H1 (cell line): ENCODE results near the gene KRTAP10-12. TPM values are rescaled to one million over a fixed set of nuclear protein-coding genes. Genes with fewer than 3 reads are reported as not detected.
A peak's percentile ranks its signal among the peaks of the same experiment; 100 is the strongest.

ENCODE experiments used
- CTCF ChIA-PET: fragments of 300-600 bp; sonication (Branson Sonifier 250); formaldehyde crosslinking; loops from one replicate; lab custom pipeline; 2021; ENCODE audit not compliant: partially characterized antibody; lab: Charles Lee
- POLR2A ChIA-PET: fragments of 300-600 bp; sonication (Branson Sonifier 250); formaldehyde crosslinking; loops from one replicate; lab custom pipeline; 2021; ENCODE audit warnings: inconsistent platforms; ENCODE audit not compliant: partially characterized antibody; lab: Charles Lee
- DNase-seq, 2 experiments: peaks; one replicate each; pipeline versions ENCODE4 v3.0.0 to v3.0.0-alpha.2; 2010 to 2022; ENCODE audit warnings: low spot score in 2 of 2, low read depth in 1 of 2, mixed read lengths in 1 of 2
- FAIRE-seq: peaks from 2 replicates; lab custom pipeline; 2011; peaks lifted over from hg19 to GRCh38; lab: Jason Lieb, UNC
- H2AFZ ChIP-seq: 2 replicates; pipeline ENCODE4 v1.8.1; 2012; ENCODE audit warnings: low read length, inconsistent platforms
- H2AK5ac ChIP-seq: 2 replicates; pipeline ENCODE4 v1.6.1; 2013; ENCODE audit warnings: low read depth, low read length
- H2BK120ac ChIP-seq: replicated peaks from 2 replicates; pipeline ENCODE3; 2013; ENCODE audit warnings: low read depth, low read length, inconsistent platforms
- H2BK12ac ChIP-seq: 2 replicates; pipeline ENCODE4 v1.6.1; 2013; ENCODE audit warnings: low read depth, low read length
- H2BK15ac ChIP-seq: 2 replicates; pipeline ENCODE4 v1.6.1; 2013; ENCODE audit warnings: low read length
- H2BK20ac ChIP-seq: 2 replicates; pipeline ENCODE4 v1.6.1; 2013; ENCODE audit warnings: low read length
- H2BK5ac ChIP-seq: 2 replicates; pipeline ENCODE4 v1.6.1; 2013; ENCODE audit warnings: low read depth, low read length
- H3K14ac ChIP-seq: 2 replicates; pipeline ENCODE4 v1.6.1; 2013; ENCODE audit warnings: inconsistent platforms; ENCODE audit not compliant: insufficient read length
- H3K18ac ChIP-seq: 2 replicates; pipeline ENCODE4 v1.6.1; 2013; ENCODE audit warnings: low read length; ENCODE audit errors: extremely low read depth
- H3K23ac ChIP-seq: 2 replicates; pipeline ENCODE4 v1.6.1; 2013; ENCODE audit warnings: inconsistent platforms; ENCODE audit not compliant: insufficient read length
- H3K23me2 ChIP-seq: 2 replicates; pipeline ENCODE4 v1.6.1; 2013; ENCODE audit warnings: low read depth, low read length
- H3K27ac ChIP-seq: 2 replicates; pipeline ENCODE4 v1.6.1; 2011; ENCODE audit warnings: low read depth, low read length, inconsistent platforms
- H3K27me3 ChIP-seq, 4 experiments: replicated peaks in 1 of 4; 1 replicate in 1 of 4; 2 replicates in 3 of 4; pipeline versions ENCODE4 v1.6.1 to v1.8.1; 2011 to 2013; ENCODE audit warnings: low read length in 3 of 4, mild to moderate bottlenecking in 3 of 4, inconsistent platforms in 2 of 4, mixed read lengths in 2 of 4, moderate library complexity in 1 of 4; ENCODE audit not compliant: control insufficient read depth in 3 of 4, insufficient read depth in 3 of 4; ENCODE audit errors: extremely low read depth in 1 of 4
- H3K36me3 ChIP-seq, 4 experiments: 2 replicates each; pipeline versions ENCODE4 v1.6.1 to v1.8.1; 2011 to 2013; ENCODE audit warnings: mild to moderate bottlenecking in 4 of 4, low read length in 3 of 4, moderate library complexity in 2 of 4, control low read depth in 1 of 4, inconsistent platforms in 1 of 4; ENCODE audit not compliant: insufficient read depth in 4 of 4, control insufficient read depth in 2 of 4
- H3K4ac ChIP-seq: replicated peaks from 2 replicates; pipeline ENCODE3; 2013; ENCODE audit warnings: low read length, low read depth, mixed read lengths, inconsistent platforms; ENCODE audit not compliant: insufficient read length
- H3K4me1 ChIP-seq, 4 experiments: replicated peaks in 1 of 4; 1 replicate in 1 of 4; 2 replicates in 3 of 4; pipeline versions ENCODE4 v1.6.1 to v1.8.1; 2011 to 2013; ENCODE audit warnings: low read length in 3 of 4, inconsistent platforms in 2 of 4, mixed read lengths in 1 of 4; ENCODE audit not compliant: insufficient read depth in 4 of 4, control insufficient read depth in 3 of 4
- H3K4me2 ChIP-seq, 2 experiments: 2 replicates each; pipeline versions ENCODE4 v1.6.1 to v1.8.1; 2011 to 2013; ENCODE audit warnings: low read depth in 2 of 2, low read length in 2 of 2, control low read depth in 1 of 2, inconsistent platforms in 1 of 2, mild to moderate bottlenecking in 1 of 2; ENCODE audit not compliant: insufficient read depth in 1 of 2
- H3K4me3 ChIP-seq, 4 experiments: fragments of 200-600, 300-600 bp in 1 of 4; sonication (generic), shearing (Covaris generic), sonication (Bioruptor Twin) in 1 of 4; 2 replicates each; pipeline versions ENCODE4 v1.5.1 to v1.8.1; 2011 to 2016; ENCODE audit warnings: low read length in 4 of 4, low read depth in 3 of 4, control low read depth in 2 of 4, inconsistent platforms in 2 of 4, mild to moderate bottlenecking in 2 of 4, mixed read lengths in 1 of 4, moderate library complexity in 1 of 4; ENCODE audit not compliant: insufficient read depth in 2 of 4; ENCODE audit errors: extremely low read depth in 1 of 4
- H3K56ac ChIP-seq: replicated peaks from 2 replicates; pipeline ENCODE3; 2013; ENCODE audit warnings: low read depth, mild to moderate bottlenecking, mixed read lengths, low read length, inconsistent platforms; ENCODE audit not compliant: insufficient read length
- H3K79me1 ChIP-seq: 2 replicates; pipeline ENCODE4 v1.6.1; 2013; ENCODE audit warnings: low read depth, low read length, control low read depth
- H3K79me2 ChIP-seq, 2 experiments: 2 replicates each; pipeline versions ENCODE4 v1.6.1 to v1.8.1; 2012 to 2013; ENCODE audit warnings: low read length in 2 of 2, mild to moderate bottlenecking in 2 of 2, inconsistent platforms in 1 of 2; ENCODE audit not compliant: insufficient read depth in 2 of 2, control insufficient read depth in 1 of 2
- H3K9ac ChIP-seq, 4 experiments: replicated peaks in 1 of 4; 1 replicate in 1 of 4; 2 replicates in 3 of 4; pipeline versions ENCODE4 v1.6.1 to v1.8.1; 2011 to 2013; ENCODE audit warnings: low read depth in 3 of 4, low read length in 3 of 4, control low read depth in 2 of 4, mild to moderate bottlenecking in 2 of 4, moderate library complexity in 2 of 4, inconsistent platforms in 1 of 4; ENCODE audit errors: extremely low read depth in 1 of 4
- H3K9me3 ChIP-seq, 2 experiments: 2 replicates each; pipeline versions ENCODE4 v1.6.1 to v1.8.1; 2012 to 2013; ENCODE audit warnings: mild to moderate bottlenecking in 2 of 2, moderate library complexity in 2 of 2, control low read depth in 1 of 2, inconsistent platforms in 1 of 2, low read depth in 1 of 2, low read length in 1 of 2, mixed read lengths in 1 of 2; ENCODE audit not compliant: insufficient read depth in 2 of 2
- H4K20me1 ChIP-seq, 2 experiments: replicated peaks in 1 of 2; 2 replicates each; pipeline versions ENCODE3 to v1.8.1; 2011 to 2013; ENCODE audit warnings: inconsistent platforms in 2 of 2, low read length in 2 of 2, mild to moderate bottlenecking in 1 of 2; ENCODE audit not compliant: insufficient read depth in 2 of 2, control insufficient read depth in 1 of 2
- H4K5ac ChIP-seq: 2 replicates; pipeline ENCODE4 v1.6.1; 2013; ENCODE audit warnings: low read length, low read depth, mixed read lengths, inconsistent platforms; ENCODE audit not compliant: insufficient read length
- H4K8ac ChIP-seq: 2 replicates; pipeline ENCODE4 v1.8.0; 2013; ENCODE audit warnings: mild to moderate bottlenecking, moderate library complexity, low read length, inconsistent platforms; ENCODE audit not compliant: insufficient read depth; ENCODE audit errors: extremely low read depth
- H4K91ac ChIP-seq: replicated peaks from 2 replicates; pipeline ENCODE3; 2013; ENCODE audit warnings: low read length, mixed read lengths, inconsistent platforms; ENCODE audit not compliant: insufficient read length
- EZH2 ChIP-seq: fragments of 200-600 bp; sonication (generic); IDR thresholded peaks from 2 replicates; pipeline ENCODE4 v1.7.1; 2012; ENCODE audit warnings: low read depth, mild to moderate bottlenecking, moderate library complexity, low read length, inconsistent platforms; ENCODE audit not compliant: severe bottlenecking
- RNF2 ChIP-seq: fragments of 200-900, 300-1000 bp; sonication (generic); IDR thresholded peaks from 2 replicates; pipeline ENCODE4 v1.7.1; 2016; ENCODE audit warnings: borderline replicate concordance, low read depth, mild to moderate bottlenecking, antibody characterized with exemption, low read length; ENCODE audit not compliant: poor library complexity, severe bottlenecking; ENCODE audit errors: missing control alignments
- SIRT6 ChIP-seq: IDR thresholded peaks from one replicate; pipeline ENCODE4 v1.7.1; 2012; ENCODE audit warnings: low read length, inconsistent platforms
- TAF7 ChIP-seq: optimal IDR thresholded peaks from 2 replicates; pipeline ENCODE3; 2011; ENCODE audit warnings: low read depth, mild to moderate bottlenecking, inconsistent platforms, low read length, moderate library complexity, borderline replicate concordance
- TBP ChIP-seq: IDR thresholded peaks from 2 replicates; pipeline ENCODE4 v1.6.1; 2011; ENCODE audit warnings: low read depth, low read length, improper control_type of control experiment
- WGBS, 2 experiments: shearing (Covaris generic) in 1 of 2; methylation state at CpG; one replicate each; pipeline versions ENCODE4 v1.1.6 to v1.1.7; 2013 to 2015; ENCODE audit warnings: low lambda C conversion rate in 2 of 2, mixed read lengths in 2 of 2, inconsistent platforms in 1 of 2, low coverage in 1 of 2, missing lambda C conversion rate in 1 of 2; ENCODE audit not compliant: insufficient replicate concordance in 2 of 2, insufficient coverage in 1 of 2, insufficient read length in 1 of 2; ENCODE audit errors: extremely low coverage in 1 of 2, missing lambda C conversion rate in 1 of 2; 5-methylcytosine and 5-hydroxymethylcytosine counted together
- polyA plus RNA-seq, 7 experiments: library from polyadenylated mRNA; depleted of rRNA in 3 of 7; stranded (reverse) in 5 of 7; unstranded in 2 of 7; fragments of >200 nt in 5 of 7; fragments of 200-250 nt in 2 of 7; gene quantifications; 1 replicate in 5 of 7; 2 replicates in 1 of 7; 4 replicates in 1 of 7; pipeline versions ENCODE4 v1.2.1 to v1.2.3, GENCODE V29; 2011 to 2013; ENCODE audit warnings: missing spikeins in 2 of 7, mixed read lengths in 2 of 7
- total RNA-seq: library from RNA; stranded (reverse); fragmentation: NEBNext Ultra II Directional; extraction: Animal tissue kit (Norgen Biotek cat#: 25700); gene quantifications from 2 replicates; pipeline ENCODE4 v1.2.1, GENCODE V29; 2021

The KRTAP10-12 gene
- total and polyA plus RNA-seq, 2 of the 8 experiments (the other 6 are each of a cell fraction or from before 2014, with no cell fraction given), result not detected

DNA sequence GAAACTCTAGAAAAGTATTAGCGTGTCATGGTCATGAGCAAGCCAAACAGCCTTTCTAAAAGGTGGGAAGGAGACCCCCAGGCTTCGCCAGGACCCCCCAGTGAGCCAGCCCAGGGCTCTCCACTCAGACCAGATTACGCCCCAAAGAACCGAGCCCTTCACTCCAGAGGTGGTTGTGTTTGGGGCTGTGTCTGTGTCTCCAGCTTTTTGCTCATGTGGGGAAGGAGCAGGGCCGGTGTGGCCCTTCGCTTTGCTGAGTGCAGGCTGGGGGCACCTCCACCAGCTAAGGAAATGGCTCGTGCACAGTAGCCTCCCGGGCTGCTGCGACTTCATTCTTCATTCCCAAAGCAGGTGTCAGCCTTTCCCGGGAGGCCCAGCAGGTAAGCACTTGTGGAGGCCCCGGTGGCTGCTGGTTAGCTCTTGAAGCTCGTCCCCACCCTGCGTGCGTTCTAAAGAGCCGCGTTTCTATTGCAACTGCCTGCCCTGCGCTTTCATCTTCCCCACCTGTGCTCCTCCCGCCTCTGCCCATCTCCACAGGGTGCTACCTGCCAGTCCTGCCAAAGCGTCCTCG lies 13.9 kb downstream of the KRTAP10-12 start:
- ChIA-PET POLR2A (interaction anchor here (0.5 to 1.7 kb wide), 5 partner anchors 8 to 83 kb away, joined by 3 to 6 read pairs (median 3); partner anchors contain the start of gene KRTAP10-12), CTCF (interaction anchor here (0.7 to 2.5 kb wide), 15 partner anchors 9 to 220 kb away, joined by 3 to 10 read pairs (median 4); partner anchors contain the start of gene KRTAP10-12)
- no peak for FAIRE-seq
- TF ChIP-seq TAF7 (no peak), RNF2 (peak; percentile 50), EZH2 (peak; percentile 52), SIRT6 (no peak), TBP (0 out of 2 replicates have a peak, but pooled peaks have one; percentile 9)

More for the DNA sequence above, 13.9 kb downstream of the KRTAP10-12 start:
- H3K9me3 ChIP-seq, result no peaks in the 10 kb centered on the region
- H2BK15ac ChIP-seq, result peak overlapping the region; percentile 92; the same call in 1 of the 2 replicates
- no peaks in the 10 kb centered on the region for H3K79me2 ChIP-seq
- no peak overlapping the region for H4K5ac ChIP-seq
- no peak overlapping the region for H3K56ac ChIP-seq
- no peak overlapping the region for H3K23ac ChIP-seq
- H4K20me1 ChIP-seq, result peaks cover 0 to 2% of the 10 kb centered on the region in 2 experiments
- WGBS, 2 experiments, result 3% methylated on average over 20 of the region's 20 CpGs; no CpG with 5 or more reads in 1 of the 2 experiments
- peak overlapping the region; percentile 25 for H3K18ac ChIP-seq
- H3K27me3 ChIP-seq, result peaks cover 24 to 77% (median 68%) of the 10 kb centered on the region in 4 experiments
- H3K14ac ChIP-seq, result no peak overlapping the region
- H3K4ac ChIP-seq, result no peak overlapping the region
- H4K8ac ChIP-seq, result no peak overlapping the region
- no peak overlapping the region for H2AK5ac ChIP-seq
- H3K4me3 ChIP-seq, result peak overlapping the region; percentile 4 to 58 (median 24)
- no peak overlapping the region for H2AFZ ChIP-seq
- H3K23me2 ChIP-seq, result peaks cover 47% of the 10 kb centered on the region
- H3K4me1 ChIP-seq, result peaks cover 0 to 58% (median 45%) of the 10 kb centered on the region in 4 experiments; a peak in 6 of 7 replicates
- H3K9ac ChIP-seq, result no peak overlapping the region
- H2BK20ac ChIP-seq, result 0 out of 2 replicates have a peak overlapping the region, but pooled peaks have one; percentile 61
- H3K27ac ChIP-seq, result no peak overlapping the region
- H3K36me3 ChIP-seq, result no peaks in the 10 kb centered on the region
- DNase-seq, result peak in 1 of 2 experiments; percentile 67
- H4K91ac ChIP-seq, result peak overlapping the region; percentile 25
- peaks cover 3% of the 10 kb centered on the region; the same call in 1 of the 2 replicates for H3K79me1 ChIP-seq
- H2BK5ac ChIP-seq, result peak overlapping the region; percentile 56; the same call in 1 of the 2 replicates
- H2BK120ac ChIP-seq, result peak overlapping the region; percentile 75
- H2BK12ac ChIP-seq, result peak overlapping the region; percentile 90; the same call in 1 of the 2 replicates
- H3K4me2 ChIP-seq, result peak overlapping the region; percentile 91 to 93
